H1 (cell line): ENCODE results near the gene TRAPPC11. TPM values are rescaled to one million over a fixed set of nuclear protein-coding genes. Genes with fewer than 3 reads are reported as not detected.

Experiments used
- CBX8 ChIP-seq: fragments of 300-800, 300-1000 bp; sonication (generic); IDR thresholded peaks from 2 replicates; pipeline ENCODE4 v1.7.1; 2016; ENCODE audit warnings: low read depth, low read length, borderline replicate concordance
- CREB1 ChIP-seq: IDR thresholded peaks from 2 replicates; pipeline ENCODE4 v1.6.1; 2012; ENCODE audit warnings: inconsistent platforms
- polyA plus RNA-seq, 7 experiments: library from polyadenylated mRNA; depleted of rRNA in 3 of 7; stranded (reverse) in 5 of 7; unstranded in 2 of 7; fragments of >200 nt in 5 of 7; fragments of 200-250 nt in 2 of 7; gene quantifications; 1 replicate in 5 of 7; 2 replicates in 1 of 7; 4 replicates in 1 of 7; pipeline versions ENCODE4 v1.2.1 to v1.2.3, GENCODE V29; 2011 to 2013; ENCODE audit warnings: missing spikeins in 2 of 7, mixed read lengths in 2 of 7
- total RNA-seq: library from RNA; stranded (reverse); fragmentation: NEBNext Ultra II Directional; extraction: Animal tissue kit (Norgen Biotek cat#: 25700); gene quantifications from 2 replicates; pipeline ENCODE4 v1.2.1, GENCODE V29; 2021
- TF ChIP-seq, protein P1 (sequence below), 3 experiments: IDR thresholded peaks; 1 replicate in 2 of 3; 2 replicates in 1 of 3; pipeline versions ENCODE4 v1.5.1 to v1.6.1; 2011; ENCODE audit warnings: low read length in 3 of 3, mild to moderate bottlenecking in 3 of 3, inconsistent platforms in 2 of 3, low read depth in 1 of 3, moderate library complexity in 1 of 3; ENCODE audit not compliant: insufficient read depth in 1 of 3; ENCODE audit errors: control extremely low read depth in 1 of 3

TRAPPC11 gene
- total and polyA plus RNA-seq, 2 of the 8 experiments (the other 6 are each of a cell fraction or from before 2014, with no cell fraction given): 19.2 to 25.9 TPM

DNA sequence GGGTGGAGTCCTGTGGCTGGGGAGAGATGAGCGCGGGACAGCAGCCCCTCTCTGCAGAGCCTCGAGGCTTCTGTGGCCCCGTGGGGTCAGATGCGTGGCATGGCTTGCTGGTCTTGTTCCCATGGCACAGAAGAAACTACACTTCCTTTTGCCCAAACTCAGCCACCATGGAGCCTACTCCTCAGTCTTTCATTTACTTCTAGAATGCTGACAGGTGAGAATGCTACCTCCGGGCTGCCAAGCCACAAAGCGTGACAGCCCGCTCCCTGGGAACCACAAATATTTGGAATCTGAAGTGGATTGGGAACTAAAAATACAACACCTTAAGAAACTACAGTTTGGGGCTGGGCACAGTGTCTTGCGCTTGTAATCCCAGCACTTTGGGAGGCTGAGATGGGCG, 98.0 kb downstream of the TRAPPC11 start (continued):
- TF ChIP-seq, protein P1, sequence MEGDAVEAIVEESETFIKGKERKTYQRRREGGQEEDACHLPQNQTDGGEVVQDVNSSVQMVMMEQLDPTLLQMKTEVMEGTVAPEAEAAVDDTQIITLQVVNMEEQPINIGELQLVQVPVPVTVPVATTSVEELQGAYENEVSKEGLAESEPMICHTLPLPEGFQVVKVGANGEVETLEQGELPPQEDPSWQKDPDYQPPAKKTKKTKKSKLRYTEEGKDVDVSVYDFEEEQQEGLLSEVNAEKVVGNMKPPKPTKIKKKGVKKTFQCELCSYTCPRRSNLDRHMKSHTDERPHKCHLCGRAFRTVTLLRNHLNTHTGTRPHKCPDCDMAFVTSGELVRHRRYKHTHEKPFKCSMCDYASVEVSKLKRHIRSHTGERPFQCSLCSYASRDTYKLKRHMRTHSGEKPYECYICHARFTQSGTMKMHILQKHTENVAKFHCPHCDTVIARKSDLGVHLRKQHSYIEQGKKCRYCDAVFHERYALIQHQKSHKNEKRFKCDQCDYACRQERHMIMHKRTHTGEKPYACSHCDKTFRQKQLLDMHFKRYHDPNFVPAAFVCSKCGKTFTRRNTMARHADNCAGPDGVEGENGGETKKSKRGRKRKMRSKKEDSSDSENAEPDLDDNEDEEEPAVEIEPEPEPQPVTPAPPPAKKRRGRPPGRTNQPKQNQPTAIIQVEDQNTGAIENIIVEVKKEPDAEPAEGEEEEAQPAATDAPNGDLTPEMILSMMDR (IDR thresholded peaks at IDR 0.05; ENCODE audit: control extremely low read depth in 1 of 3, insufficient read depth in 1 of 3, low read depth in 1 of 3, low read length in 3 of 3): no peak
- TF ChIP-seq CREB1 (no peak), CBX8 (no peak)
- TF ChIP-seq, all 59 proteins: peak for 0
